HG03159 (cell line): ENCODE data around the gene RNF26.

Experiments used
- ATAC-seq: cut with Tn5 transposase; IDR thresholded peaks from one replicate; pipeline ENCODE4 v1.9.1; 2021; ENCODE audit warnings: mild to moderate bottlenecking, moderate library complexity; ENCODE audit not compliant: unreplicated experiment

RNF26 gene

DNA sequence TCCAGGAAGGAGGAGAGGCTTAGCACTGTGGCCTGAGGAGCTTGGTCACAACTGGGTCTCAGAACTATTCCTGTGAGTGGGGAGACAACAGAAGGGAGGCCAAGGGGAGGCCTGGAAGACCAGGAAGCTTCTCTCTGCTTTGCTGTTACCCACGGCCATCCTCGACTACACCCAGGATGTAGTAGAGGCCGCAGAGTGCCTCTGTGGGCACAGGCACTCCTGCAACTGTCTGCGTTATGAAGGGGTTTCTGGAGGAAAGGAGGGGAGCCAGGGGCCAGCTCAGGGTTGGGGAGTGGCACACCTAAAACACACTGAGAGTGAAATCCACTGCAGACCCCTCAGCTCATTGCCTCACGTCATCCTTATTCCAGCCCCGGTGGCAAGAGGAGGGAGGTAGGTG is 16.0 kb downstream of the RNF26 start:
- ATAC-seq, result no peak

DNA sequence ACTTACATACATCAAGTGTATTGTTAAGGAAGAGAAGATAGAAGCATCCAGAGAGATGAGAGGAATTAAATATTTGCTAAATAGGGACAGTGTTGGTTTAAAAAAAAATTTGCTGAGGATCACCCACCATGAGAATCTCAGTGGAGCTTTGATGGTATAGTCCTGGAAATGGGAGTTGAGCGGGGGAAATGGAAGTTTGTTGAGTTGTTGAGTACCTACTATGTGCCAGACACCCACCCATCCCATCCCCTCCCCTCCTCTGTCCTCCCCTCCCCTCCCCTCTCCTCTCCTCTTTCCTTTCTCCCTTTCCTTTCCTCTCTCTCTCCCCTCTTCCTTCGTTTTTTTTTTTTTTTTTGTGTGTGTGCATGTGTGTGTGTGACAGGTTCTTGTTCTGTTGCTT is 16.9 kb downstream of the RNF26 start:
- no peak for ATAC-seq

DNA sequence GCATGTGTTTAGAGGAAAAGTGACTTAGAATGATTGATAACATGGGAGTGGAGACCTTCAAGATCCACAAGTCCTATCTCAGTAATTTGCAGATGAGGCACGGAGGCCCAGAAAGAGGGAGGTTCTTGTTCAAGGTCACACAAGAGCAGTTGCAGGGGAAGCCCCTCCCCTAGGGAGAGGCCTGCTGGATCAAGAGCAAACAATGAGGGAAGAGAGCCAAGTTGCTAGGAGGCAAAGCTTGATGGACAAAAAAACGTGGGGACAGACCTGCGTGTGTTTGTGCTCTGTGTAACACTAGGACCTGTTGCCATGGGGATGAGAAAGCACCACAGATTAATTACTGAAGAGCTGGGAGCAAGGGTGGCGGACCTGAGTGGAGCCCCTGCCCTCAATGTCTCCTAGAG is 18.5 kb downstream of the RNF26 start:
- no peak for ATAC-seq

DNA sequence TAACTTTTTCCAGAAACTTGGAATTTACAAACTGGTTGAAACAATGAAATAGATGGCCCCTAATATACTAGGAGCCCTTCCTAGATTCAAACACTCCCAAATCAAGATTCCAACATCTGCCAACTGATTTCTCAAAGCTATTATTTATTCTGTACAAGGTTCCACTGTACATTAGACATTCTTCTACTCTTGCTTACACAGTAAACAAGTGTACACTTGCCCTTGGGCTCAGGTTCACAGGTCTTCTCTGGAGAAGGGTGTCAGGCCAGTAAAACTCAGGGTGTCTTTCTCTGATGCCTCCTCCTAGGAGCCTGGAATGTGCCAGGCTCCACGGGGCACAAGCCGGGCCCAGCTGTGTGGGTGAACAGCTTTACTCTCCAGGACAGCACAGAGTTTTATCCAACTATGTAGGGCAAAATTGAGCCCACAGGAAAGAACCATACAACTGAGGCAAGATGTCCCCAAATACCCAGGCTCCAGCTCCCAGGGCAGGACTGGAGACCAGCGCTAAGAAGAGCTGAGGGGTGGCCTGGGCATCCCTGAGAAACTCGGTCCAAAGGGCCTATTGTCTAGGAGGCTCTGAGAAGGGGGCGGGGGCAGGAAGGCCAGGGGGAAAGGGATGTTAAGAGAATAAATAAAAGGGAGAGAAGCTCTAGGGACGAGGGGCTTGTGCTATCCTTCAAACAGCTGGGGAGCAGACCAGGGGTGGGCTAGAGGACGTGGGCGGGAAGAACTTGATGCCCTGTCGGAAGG is 20.9 kb downstream of the RNF26 start:
- ATAC-seq, result no peak

DNA sequence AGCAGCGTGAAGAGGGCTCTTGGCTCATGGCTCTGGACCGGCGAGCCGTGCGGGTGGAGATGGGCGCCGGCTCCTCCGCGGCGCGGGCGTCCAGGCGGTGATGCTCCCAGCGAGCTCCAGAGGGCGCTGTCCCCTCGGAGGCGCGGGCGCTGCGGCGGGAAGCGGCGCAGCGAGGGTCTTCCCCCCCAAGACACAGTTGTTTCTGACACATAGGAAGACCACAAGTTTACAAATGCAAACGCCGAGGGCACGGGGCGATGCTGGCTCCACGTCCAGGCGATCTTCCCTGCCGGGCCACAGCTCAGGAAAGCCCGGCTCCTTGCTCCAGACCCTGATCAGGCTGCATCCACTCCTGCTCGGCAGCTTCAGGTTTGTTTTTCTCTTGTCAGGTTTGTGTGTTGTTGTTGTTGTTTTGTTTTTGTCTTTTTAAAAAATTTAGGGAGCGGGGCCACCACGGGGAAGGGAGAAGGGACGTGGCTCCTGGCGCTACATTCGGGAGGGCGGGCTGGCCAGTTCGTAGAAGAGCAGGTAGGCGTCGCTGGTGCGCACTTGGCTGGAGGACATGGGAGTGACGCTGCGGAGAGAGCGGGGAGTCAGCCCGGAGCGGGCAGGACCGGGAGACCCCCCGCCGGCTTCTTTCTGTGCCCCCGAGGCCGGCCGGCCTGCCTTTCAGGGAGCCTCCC is 22.2 kb downstream of the RNF26 start:
- peak; percentile 74 for ATAC-seq

DNA sequence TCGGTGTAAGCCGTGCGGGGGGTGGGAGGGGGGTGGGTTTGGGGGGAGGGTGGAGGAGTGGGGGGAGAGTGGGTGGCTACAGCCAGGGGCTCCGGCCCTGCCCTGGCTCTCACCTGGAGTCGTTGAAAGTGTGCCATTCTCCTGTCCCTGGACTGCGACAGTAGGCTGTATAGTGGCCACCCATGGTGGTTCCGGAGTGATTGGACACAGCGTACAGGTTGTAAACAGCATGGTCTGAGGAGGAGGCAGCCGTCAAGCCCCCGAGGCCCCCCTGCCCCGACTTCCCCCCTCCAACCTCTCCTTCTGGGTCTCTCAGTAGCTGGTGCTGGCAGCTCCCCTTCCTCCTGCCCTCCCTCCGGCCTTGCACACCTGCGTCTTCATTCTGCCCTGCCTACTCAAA is 22.7 kb downstream of the RNF26 start:
- ATAC-seq, result no peak

DNA sequence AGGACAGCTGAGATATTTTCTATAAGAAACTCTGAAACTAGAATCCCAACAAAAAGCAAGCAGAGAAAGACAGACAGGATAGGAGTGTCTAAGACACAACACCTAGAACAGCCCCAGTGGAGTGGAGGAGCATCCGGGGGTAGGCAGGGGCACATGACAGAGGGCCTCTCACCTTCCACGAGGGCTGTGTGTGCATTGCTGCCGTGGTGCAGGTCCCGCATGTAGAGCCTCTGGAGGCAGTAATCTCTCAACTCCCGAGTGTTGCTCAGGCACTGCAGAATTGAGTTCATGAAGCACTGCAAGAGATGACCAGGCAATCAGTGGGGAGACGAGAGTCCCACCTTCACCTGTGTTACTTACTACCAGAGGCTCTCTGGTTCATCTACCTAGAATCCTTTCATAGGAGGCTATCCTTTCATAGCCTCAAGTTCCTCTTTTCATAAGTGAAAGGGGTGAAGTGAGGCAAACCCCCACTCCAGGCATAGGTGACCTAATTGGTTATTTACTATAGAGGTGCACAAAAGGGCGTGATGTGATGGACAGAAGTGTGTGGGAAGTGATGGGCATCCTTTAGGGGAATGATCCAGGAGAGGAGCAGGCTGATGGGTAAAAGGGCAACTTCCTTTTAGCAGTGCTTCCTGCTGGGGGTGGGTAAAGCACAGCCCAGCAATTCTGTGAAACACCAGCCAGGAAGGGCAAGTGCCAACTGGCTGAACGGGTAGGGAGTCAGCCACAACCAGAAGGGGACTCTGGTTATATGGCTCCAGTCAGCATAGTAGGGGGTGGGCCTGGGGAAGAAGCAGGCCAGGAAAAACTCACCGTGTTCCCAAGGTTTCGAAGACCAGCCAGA is 25.3 kb downstream of the RNF26 start:
- ATAC-seq, result no peak

DNA sequence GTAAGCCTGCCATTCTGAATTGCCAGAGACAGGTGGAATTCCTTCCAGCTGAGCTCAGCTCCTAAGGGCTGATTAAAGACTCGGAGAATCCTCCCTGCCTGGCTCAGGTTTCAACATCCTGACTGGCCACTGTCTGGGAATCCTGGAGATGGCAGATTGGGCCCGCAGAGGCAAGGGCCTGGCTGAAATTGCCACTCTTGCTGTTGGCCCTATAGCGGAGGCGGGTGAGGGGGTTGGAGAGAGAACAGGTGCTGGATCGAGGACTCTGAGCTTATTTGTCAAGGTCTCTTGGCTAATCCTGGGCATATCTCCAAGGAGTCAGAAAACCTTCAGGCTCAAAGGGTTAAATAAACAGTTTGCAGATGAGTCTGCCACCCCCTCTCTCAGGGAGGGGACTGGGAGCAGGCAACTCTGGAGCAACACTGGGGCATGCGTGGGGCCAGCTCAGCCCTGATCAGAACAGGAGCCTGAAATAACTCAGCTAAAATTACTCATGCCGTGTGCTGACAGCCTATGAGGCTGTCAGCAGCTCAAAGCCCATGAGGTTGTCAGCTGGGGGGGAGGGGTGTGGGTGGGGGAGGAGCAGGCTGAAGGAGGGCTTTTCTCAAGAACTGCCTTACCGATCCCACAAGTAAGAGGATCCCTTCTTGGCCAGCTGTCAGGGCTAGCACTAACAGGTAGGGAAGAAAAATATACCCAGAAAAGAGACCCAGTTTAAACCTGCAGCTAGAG is 26.9 kb downstream of the RNF26 start:
- no peak for ATAC-seq

DNA sequence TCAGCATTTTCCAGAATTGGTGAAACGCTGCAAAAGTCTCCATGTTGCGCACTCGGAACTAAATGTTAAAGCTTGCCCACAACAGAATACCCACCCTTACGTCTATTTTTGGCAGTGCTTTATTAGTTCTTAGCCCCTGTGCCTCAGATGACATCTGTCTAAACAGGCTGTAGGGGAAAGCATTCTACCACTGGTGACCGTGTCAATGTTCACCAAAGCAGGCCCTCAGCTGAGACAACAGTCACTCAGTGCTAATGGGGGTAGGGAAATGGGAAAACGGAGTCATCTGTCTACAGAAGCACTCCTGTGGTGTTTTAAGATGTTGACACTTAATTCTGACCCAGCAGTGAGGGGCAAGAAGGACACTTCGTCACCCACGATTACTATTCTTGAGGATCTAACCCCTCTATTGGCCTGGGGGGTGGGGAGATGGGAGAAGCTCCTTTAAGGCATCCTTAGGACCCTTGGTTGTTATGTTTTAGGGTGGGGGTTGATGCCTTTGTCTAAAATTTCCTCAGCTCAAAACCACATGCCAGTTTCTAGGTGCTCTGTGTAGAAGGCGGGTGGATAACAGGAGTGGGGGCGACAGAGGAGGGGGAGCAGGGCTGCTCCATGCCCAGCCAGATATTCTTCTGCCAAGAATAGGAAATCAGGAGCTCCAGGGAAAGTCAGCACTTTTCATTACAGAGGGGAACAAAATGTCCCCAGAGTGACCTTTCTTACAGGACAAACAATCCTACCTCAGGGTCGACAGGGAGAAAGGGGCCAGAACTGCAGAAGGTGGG is 27.8 kb downstream of the RNF26 start:
- no peak for ATAC-seq

DNA sequence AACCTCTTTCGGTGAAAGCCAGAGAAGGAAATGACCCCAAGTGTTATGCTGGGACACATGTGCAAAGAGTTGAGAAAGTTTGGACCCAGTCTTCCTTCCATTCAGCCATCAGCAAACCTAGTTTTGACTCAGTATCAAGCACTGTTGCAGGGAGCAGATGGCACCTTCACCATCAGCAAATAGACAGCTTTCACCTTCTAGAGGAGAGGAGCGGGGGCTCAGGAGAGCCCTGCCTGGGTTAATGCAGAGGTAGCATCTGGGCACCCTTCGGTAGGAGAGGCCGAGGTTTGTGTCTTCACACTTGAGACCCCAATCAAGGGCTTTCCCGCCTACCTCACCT is 28.4 kb downstream of the RNF26 start:
- no peak for ATAC-seq

DNA sequence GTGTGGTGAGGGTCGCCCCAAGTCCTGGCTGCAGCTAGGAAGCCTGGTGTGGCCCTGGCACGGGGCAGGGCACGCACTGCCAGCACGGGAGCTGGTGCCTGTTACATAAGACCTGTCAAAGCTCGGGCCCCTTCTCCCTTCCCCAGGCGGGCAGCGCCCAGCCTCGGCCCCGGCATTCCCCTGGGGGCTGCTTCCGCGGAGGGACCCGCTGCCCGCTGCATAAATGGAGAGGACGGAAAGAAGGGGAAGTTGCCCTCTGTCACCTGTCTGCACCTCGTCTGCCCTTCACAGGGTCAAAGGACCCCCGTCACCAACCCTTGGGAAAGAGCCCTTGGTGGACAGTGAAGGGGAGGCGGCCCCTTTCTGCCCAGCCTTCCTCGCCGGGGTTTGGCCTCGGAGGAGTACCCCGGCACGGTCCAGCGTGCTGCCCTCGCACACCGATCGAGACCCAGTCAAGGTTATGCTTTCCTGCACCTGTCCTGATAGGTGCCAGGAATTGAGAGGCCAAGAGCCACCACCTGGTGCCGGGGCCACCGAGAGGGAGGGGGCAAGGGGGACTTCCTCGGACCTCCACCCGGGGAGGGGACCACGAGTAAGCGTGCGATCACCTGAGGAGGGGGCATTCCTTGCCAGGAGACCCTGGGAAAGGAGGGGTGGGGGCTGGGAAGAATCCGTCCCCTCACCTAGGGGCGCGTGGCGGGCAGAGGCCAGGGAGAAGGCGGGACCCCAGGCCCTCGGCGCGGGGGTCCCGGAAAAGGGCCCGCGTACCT is 28.9 kb downstream of the RNF26 start:
- no peak for ATAC-seq

DNA sequence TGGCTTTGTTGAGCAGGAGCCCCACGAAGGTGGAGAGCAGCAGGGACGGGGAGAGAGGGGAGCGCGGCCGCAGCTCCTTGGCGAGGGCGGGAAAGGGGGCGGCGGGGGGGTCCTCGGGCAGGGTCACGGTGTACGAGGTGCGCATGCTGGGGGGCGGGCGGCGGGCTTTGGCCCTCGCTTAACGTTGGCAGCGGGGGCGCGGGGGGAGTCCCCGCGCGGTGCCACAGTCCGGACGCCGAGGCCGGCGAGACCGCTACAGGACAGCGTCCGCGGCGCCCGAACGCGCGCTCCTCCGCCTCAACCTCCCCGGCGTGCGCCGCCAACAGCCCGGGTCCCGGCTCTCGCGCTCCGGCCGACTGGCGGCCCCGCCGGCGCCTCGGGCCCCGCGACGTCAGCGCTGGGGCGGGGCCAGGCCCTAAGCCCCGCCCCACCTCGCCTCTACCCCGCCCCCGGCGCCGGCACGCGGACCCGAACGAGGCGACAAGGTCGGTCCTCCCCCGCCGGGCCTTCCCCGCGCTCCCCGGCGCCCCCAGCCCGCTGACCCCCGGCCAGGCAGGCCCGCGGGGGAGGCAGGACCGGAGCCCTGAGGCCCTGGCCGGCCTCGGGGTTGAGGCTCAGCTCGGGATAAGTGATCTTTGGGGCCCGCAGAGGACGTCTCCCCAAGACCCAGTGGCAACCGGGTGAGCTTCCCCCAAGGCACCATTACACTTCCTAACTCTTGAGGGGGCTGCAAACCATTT is 29.7 kb downstream of the RNF26 start:
- no peak for ATAC-seq

DNA sequence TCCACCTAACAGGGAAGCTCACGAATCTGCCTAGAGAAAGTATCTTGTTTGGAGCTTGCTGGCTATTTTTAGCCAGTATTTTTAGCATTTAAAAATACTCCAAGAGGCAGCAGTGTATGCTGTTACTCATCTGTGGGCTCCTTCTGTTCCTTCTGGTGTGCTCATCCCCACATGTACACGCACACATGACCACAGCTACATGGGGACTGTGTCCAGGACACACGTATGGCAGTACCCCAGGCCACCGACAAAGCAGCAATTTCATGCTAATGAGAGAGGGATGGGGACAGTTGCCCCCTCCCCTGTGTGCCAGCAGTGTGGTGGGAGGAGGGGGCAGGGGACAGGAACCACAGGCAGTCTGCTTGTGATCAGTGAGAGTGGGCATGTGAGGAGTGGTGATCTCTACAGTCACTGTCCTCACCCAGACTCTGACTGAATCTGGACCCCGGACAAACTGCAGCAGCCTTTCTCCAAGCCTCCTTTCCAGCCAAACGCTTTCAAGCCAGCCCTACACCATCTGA is 30.8 kb downstream of the RNF26 start:
- no peak for ATAC-seq

DNA sequence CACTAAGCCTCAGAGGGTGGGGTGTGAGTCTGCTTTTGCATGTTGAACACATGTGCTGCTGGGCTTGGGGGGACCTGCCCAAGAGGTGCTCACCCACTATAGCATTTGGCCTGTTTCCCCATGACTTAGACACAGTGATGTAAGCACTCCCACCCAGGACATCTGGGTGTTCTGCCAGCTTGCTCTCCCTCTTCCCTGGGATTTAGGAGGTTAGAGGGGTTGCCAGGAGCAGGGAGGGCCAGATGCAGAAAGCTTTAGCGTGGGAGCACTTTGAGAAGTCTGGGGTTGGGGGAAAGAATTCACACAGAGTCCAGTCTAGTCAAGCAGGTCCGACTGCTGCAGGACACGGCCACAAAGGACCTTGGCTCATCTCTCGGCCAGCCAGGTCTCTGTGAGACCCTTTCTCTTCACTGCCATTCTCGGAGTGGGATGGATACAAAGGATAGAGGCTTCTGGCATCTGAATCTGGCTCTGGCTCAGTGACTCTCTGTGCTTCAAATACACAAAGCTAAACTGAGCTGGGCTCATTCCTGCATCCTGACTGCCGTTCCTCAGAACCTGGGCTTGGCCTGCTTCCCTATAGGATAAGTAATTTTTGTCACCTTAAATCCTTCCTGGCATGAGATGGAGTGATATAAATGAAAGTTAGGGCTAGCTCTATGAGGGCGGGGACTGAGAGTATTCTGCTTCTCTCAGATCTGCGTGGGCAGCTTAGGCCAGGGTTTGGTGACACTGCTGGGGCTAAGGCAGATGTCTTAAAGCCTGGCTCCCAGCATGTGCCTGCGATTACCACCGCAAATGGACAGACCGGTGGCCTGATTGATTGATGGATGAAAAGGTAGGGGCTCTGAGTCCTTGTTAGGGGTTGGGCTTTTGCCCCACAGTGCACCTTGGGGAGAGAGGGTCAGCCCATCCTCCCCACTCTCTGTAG is 32.6 kb downstream of the RNF26 start:
- ATAC-seq, result no peak

DNA sequence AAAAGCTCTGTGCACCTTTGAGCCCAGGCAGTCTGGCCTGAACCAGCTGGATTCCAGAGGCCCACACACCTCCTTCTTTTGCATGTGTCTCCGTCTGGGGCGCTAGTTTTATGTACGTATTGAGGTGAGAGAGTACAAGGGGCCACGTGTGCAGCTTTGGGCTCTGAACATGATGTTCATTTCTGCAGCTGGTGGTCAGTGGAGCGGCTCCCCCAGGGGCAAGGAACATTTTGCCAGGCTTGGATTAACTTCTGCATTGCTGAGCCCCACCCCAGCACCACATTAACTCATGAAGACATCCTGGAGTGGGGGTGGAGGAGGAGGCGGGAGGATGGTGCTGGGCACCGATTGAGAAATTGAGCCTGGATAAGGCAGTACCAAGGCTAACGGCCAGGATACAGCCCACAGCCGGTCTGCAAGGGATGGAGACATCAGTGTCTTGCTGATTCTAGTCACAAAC is 33.4 kb downstream of the RNF26 start:
- no peak for ATAC-seq

DNA sequence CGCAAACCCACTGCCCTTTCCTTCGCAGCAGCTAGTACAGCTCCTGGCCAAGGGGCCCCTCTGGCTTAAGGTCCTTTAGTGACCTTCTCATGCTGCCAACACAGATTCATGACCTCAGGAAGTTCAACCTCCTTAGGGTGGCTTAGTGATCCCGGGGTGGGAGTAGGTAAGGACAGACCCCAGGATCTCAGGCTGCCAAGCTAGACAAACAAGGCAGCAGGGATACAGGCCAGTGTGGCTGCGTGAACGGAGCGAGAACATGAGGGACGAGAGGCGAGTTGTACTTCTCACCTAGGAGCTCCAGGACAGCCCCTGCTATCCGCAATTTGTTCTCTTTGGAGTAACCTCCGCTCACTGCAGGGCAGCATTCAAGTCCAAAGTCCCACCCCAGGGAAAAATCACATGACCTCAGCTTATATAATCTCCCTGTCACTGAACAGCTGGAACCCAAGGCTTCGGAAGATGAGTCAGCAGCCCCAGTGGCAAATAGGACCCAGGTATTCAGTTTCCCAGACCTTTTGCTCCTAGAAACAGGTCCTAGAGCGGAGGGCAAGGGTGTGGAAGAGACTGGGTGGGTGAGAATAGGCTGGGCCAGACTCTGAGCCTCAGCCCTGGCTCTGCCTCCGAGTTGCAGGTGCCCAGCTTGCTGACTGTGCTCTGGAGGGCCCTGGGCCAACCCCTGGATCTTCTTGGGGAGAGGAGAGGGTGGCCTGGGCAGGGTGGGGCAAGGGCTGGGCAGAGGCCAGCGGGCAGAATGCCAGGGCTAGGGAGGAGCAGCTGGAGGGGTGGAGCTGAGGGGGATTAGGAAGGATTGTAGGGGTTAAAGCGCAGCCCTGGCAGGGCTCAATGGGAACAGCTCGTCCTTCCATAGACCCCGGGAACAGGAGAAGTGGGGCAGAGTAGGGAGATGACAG is 34.1 kb downstream of the RNF26 start:
- no peak for ATAC-seq
